ENCODE results near the gene RNF4.

GRCh38 chr4:2500547-2500946 lies 31.6 kb downstream of the RNF4 start:
- TF ChIP-seq, protein P1, sequence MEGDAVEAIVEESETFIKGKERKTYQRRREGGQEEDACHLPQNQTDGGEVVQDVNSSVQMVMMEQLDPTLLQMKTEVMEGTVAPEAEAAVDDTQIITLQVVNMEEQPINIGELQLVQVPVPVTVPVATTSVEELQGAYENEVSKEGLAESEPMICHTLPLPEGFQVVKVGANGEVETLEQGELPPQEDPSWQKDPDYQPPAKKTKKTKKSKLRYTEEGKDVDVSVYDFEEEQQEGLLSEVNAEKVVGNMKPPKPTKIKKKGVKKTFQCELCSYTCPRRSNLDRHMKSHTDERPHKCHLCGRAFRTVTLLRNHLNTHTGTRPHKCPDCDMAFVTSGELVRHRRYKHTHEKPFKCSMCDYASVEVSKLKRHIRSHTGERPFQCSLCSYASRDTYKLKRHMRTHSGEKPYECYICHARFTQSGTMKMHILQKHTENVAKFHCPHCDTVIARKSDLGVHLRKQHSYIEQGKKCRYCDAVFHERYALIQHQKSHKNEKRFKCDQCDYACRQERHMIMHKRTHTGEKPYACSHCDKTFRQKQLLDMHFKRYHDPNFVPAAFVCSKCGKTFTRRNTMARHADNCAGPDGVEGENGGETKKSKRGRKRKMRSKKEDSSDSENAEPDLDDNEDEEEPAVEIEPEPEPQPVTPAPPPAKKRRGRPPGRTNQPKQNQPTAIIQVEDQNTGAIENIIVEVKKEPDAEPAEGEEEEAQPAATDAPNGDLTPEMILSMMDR (IDR thresholded peaks at IDR 0.05): no peak
- TF ChIP-seq POLR2A (IDR thresholded peaks at IDR 0.05): no peak

Data from Peyer's patch (tissue), 4 donors.